HL-60 (cell line): ENCODE results near the gene PDE1C.

Experiments
- DNase-seq, 2 experiments: peaks; one replicate each; pipeline ENCODE4 v3.0.0-alpha.2; 2010 to 2020; ENCODE audit warnings: low read depth in 1 of 2, low spot score in 1 of 2
- H3K27ac ChIP-seq: fragments of 250-450 bp; sonication (Bioruptor Pico); replicated peaks from 2 replicates; pipeline ENCODE4 v1.5.1; 2020; ENCODE audit warnings: mild to moderate bottlenecking, moderate library complexity
- H3K27me3 ChIP-seq: fragments of 250-450 bp; sonication (Bioruptor Pico); 2 replicates; pipeline ENCODE4 v1.5.1; 2021; ENCODE audit warnings: mild to moderate bottlenecking, moderate library complexity; ENCODE audit not compliant: insufficient read depth, poor library complexity, severe bottlenecking
- H3K4me3 ChIP-seq: replicated peaks from 2 replicates; pipeline ENCODE4 v1.5.1; 2011; ENCODE audit warnings: mild to moderate bottlenecking, control low read depth, low read length; ENCODE audit not compliant: insufficient read depth
- CTCF ChIP-seq: IDR thresholded peaks from one replicate; pipeline ENCODE4 v1.5.1; 2011; ENCODE audit warnings: low read length, control low read depth, inconsistent platforms; ENCODE audit not compliant: insufficient read depth
- GABPA ChIP-seq: IDR thresholded peaks from 2 replicates; pipeline ENCODE4 v1.6.1; 2012; ENCODE audit warnings: low read depth
- POLR2AphosphoS5 ChIP-seq: IDR thresholded peaks from 2 replicates; pipeline ENCODE4 v1.6.1; 2012; ENCODE audit warnings: low read depth
- SPI1 ChIP-seq: IDR thresholded peaks from 2 replicates; pipeline ENCODE4 v1.6.1; 2012; ENCODE audit warnings: low read depth, mild to moderate bottlenecking, borderline replicate concordance
- TF ChIP-seq, protein P1 (sequence below): IDR thresholded peaks from 2 replicates; pipeline ENCODE4 v1.6.1; 2012; ENCODE audit warnings: low read depth; ENCODE audit not compliant: insufficient replicate concordance

The PDE1C gene

GRCh38 chr7:31788445-31788844 is 281.8 kb downstream of the PDE1C start:
- TF ChIP-seq GABPA (no peak), POLR2AphosphoS5 (no peak), SPI1 (no peak), CTCF (no peak)
- TF ChIP-seq, protein P1, sequence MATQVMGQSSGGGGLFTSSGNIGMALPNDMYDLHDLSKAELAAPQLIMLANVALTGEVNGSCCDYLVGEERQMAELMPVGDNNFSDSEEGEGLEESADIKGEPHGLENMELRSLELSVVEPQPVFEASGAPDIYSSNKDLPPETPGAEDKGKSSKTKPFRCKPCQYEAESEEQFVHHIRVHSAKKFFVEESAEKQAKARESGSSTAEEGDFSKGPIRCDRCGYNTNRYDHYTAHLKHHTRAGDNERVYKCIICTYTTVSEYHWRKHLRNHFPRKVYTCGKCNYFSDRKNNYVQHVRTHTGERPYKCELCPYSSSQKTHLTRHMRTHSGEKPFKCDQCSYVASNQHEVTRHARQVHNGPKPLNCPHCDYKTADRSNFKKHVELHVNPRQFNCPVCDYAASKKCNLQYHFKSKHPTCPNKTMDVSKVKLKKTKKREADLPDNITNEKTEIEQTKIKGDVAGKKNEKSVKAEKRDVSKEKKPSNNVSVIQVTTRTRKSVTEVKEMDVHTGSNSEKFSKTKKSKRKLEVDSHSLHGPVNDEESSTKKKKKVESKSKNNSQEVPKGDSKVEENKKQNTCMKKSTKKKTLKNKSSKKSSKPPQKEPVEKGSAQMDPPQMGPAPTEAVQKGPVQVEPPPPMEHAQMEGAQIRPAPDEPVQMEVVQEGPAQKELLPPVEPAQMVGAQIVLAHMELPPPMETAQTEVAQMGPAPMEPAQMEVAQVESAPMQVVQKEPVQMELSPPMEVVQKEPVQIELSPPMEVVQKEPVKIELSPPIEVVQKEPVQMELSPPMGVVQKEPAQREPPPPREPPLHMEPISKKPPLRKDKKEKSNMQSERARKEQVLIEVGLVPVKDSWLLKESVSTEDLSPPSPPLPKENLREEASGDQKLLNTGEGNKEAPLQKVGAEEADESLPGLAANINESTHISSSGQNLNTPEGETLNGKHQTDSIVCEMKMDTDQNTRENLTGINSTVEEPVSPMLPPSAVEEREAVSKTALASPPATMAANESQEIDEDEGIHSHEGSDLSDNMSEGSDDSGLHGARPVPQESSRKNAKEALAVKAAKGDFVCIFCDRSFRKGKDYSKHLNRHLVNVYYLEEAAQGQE, result no peak
- Histone ChIP-seq H3K4me3 (no peak overlapping the region), H3K27ac (no peak overlapping the region), H3K27me3 (no peaks in the 10 kb centered on the region)
- DNase-seq, result no peak

GRCh38 chr7:31786326-31786725 is 283.9 kb downstream of the PDE1C start:
- Histone ChIP-seq H3K4me3 (no peak overlapping the region), H3K27ac (no peak overlapping the region), H3K27me3 (no peaks in the 10 kb centered on the region)
- DNase-seq, result no peak
- TF ChIP-seq GABPA, result no peak
- TF ChIP-seq SPI1, result no peak
- TF ChIP-seq, protein P1, result no peak
- TF ChIP-seq CTCF, result no peak
- no peak for TF ChIP-seq POLR2AphosphoS5

- Histone ChIP-seq H3K4me3 (no peak overlapping the region), H3K27me3 (no peaks in the 10 kb centered on the region), H3K27ac (no peak overlapping the region)
- DNase-seq, result no peak
- TF ChIP-seq POLR2AphosphoS5, result no peak
Observed at GRCh38 chr7:31785101-31785500, 285.1 kb downstream of the PDE1C start.

DNA sequence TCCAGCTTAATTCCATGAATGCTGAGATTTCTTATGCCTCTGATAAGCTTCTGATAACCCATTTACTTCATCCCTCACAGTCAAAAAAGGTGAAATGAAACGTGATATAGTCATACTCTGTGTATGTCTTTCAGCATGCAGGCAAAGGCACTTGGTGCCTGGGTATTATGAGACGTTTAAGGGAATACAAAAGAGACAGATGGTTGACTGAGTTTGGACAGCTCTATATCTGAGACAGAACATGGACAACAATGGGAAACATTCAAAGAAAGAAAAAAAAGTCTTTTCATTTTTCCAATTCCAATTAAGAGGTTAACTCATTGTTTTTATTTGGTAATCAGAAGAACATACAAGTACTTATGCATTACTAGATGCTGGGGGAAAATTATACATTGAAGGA is 287.0 kb downstream of the PDE1C start:
- Histone ChIP-seq H3K4me3 (no peak overlapping the region), H3K27me3 (no peaks in the 10 kb centered on the region), H3K27ac (no peak overlapping the region)
- TF ChIP-seq SPI1 (no peak), POLR2AphosphoS5 (no peak), CTCF (no peak), GABPA (no peak)
- TF ChIP-seq, protein P1, result no peak
- DNase-seq, result no peak
